ENCODE results near the gene SYT11.

GRCh38 chr1:155859234-155859829 lies at the start of gene SYT11:
- no peak; the same call in 1 of the 2 replicates for TF ChIP-seq POLR2AphosphoS5 (IDR thresholded peaks at IDR 0.05; ENCODE audit: low read depth, low read length)
- TF ChIP-seq POLR2A (IDR thresholded peaks at IDR 0.05; ENCODE audit: low read depth, low read length): no peak; the same call in 1 of the 2 replicates

Data from GM12892 (cell line).